GM23248 (cell line): ENCODE data around the gene ZBTB16.

Experiments
- EZH2 ChIP-seq: fragments of 200-600 bp; sonication (generic); IDR thresholded peaks from 2 replicates; pipeline ENCODE4 v1.6.1; 2018; ENCODE audit warnings: antibody characterized with exemption, mild to moderate bottlenecking; ENCODE audit not compliant: insufficient read depth, poor library complexity, severe bottlenecking
- EZH2phosphoT487 ChIP-seq: fragments of 200-600 bp; sonication (generic); IDR thresholded peaks from 2 replicates; pipeline ENCODE4 v1.6.1; 2018; ENCODE audit warnings: antibody characterized with exemption, moderate library complexity, mild to moderate bottlenecking, low read depth; ENCODE audit not compliant: insufficient read depth

DNA sequence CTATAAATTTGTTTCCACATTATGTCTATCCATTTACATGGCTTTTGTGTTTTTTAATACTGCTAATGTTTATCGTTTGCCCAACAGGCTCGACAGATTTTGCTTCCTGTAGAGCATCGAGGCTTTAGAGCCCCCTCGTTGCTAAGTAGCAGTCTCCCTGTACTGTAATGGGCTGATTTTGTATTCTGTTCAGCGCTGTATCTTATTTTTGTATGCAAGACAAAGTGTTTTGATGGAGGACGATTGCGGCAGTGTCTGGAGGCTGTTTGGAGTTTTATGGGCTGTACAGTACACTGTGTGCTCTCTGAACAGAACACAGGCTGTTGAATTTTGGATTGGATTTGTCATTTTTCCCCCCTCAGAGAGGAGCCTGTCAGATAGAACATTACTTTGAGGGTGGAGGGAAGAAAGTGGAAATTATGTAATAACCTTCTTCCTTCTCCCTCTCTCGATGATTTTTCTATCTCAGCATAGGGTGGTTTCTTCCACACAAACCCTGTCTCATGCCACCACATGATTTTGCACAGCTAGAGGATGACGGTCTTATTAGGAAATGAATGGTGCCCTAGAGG lies 104.4 kb downstream of the ZBTB16 start:
- TF ChIP-seq EZH2phosphoT487, result no peak
- no peak for TF ChIP-seq EZH2
